ENCODE data around the gene RER1.

Gene RER1

DNA sequence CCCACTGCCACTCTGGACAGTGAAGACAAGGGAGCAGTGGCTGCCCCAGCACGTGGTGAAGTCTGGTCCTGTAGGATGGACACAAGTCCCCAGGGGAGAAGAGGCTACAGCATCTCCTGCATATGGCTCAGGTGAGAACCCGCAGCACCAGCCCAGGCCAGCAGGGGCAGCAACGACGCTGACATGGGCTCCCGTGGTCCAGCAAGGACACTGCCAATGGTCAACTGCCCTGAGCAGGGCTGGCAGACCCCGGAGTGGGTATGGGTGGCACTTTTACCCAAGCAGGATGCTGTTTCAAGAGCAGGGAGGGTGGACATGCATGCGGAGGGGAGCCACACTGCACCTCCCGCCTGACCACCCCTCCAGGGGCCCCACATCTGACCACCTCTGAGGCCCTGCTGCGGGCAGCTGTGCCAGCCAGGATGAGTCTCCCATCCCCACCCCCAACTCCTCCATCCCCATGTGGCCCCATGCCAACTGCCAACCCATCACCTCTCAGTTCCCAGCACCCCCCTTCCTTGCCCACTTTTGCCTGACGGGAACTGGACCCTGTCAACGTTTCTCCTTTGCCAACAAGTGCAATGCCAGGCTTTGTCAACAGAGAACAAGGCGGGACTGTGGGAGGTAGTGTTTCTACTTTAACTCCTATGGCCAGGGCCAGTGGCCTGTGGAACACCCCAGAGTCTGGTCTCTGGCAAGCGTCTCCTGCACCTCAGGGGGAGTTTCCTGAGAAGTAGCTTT, 8.8 kb upstream of the RER1 start:
- no peak overlapping the region for H3K4me3 ChIP-seq (ENCODE audit: low read length)
- TF ChIP-seq, protein P1, sequence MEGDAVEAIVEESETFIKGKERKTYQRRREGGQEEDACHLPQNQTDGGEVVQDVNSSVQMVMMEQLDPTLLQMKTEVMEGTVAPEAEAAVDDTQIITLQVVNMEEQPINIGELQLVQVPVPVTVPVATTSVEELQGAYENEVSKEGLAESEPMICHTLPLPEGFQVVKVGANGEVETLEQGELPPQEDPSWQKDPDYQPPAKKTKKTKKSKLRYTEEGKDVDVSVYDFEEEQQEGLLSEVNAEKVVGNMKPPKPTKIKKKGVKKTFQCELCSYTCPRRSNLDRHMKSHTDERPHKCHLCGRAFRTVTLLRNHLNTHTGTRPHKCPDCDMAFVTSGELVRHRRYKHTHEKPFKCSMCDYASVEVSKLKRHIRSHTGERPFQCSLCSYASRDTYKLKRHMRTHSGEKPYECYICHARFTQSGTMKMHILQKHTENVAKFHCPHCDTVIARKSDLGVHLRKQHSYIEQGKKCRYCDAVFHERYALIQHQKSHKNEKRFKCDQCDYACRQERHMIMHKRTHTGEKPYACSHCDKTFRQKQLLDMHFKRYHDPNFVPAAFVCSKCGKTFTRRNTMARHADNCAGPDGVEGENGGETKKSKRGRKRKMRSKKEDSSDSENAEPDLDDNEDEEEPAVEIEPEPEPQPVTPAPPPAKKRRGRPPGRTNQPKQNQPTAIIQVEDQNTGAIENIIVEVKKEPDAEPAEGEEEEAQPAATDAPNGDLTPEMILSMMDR (conservative IDR thresholded peaks at IDR 0.05; ENCODE audit: low read length) = peak; percentile 58
- peak; percentile 21 for DNase-seq (ENCODE audit: low read depth)

DNA sequence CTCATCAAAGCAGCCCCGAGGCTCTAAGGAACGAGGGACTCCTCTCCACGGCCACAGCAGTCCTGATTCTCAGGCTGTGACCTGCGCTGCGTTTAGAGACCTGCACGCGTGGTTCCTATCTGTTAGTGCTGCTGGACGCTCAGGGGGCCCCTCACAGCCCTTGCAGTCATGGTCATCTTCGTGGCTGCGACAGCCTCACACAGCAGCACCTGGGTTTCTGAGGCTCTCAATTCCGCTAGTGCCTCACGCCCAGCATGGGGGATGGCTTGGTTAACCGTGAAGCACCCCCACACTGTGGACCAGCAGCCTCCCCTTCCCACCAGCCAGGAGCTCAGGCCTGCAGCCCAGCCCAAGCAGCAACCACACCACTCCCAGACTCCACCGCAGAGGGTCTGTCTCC, 8.1 kb upstream of the RER1 start:
- H3K4me3 ChIP-seq (ENCODE audit: low read length) = no peak overlapping the region
- no peak for DNase-seq (ENCODE audit: low read depth)
- TF ChIP-seq, protein P1 (conservative IDR thresholded peaks at IDR 0.05; ENCODE audit: low read length) = no peak

DNA sequence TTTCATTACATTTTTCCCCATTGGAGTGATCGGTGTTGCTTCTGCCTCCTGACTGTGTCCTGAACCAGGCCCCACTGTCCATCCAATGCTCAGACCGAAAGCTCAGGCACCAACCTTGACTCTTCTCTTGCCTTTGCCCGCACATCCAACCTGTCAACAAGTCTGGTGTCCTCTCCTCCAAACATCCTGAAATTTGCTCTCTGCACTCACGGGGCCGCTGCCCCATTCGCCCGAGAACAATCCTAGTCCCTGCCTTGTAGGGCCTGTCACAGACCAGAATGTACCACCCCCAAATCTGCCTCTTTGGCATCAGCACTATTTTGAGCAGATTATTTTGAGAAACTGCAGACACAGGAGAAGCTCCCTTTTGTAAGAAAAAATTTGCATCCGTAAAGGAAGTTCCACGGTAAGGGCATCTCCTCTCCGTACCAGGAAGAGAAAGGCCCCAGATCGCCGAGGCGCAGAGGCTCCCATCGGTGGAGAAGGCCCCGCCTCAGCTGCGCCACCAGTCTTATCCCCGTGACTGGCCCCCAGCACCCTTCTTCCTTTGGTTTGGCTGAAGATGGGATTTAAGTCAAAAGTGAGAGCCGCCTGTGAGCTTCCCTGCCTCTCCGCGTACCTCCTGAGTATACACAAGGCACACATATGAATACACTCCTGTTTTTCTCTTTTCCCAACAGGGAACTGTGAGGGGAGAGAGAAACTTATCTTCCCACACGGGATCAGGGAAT, 7.3 kb upstream of the RER1 start:
- DNase-seq (ENCODE audit: low read depth) = no peak
- H3K4me3 ChIP-seq (ENCODE audit: low read length) = no peak overlapping the region
- TF ChIP-seq, protein P1 (conservative IDR thresholded peaks at IDR 0.05; ENCODE audit: low read length) = no peak

DNA sequence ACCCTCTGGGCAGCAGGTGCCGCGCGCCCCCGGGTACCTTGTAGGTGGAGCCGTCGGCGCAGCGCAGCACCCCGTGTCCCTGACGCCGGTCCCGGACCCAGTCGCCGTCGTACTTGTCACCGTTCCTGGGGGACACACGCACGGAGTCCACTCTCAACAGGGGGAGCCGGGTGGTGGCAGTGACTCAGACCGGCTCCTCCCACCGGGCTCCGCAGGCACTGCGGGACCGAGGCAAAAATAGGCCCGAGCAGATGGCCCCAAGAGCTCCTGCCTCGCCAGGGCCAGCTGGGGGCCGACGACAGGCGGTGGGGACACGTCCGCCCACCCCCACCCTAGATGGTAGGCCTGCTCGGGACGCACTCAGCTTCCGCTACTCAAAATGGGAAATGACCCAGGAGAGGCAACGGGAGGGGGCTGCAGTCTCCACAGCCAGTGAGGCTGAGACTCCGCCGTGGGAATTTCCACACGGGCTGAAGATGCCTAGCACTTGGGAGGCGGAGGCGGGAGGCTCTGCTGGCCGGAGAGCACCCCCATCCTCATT, 6.6 kb upstream of the RER1 start:
- TF ChIP-seq, protein P1 (conservative IDR thresholded peaks at IDR 0.05; ENCODE audit: low read length) = no peak

DNA sequence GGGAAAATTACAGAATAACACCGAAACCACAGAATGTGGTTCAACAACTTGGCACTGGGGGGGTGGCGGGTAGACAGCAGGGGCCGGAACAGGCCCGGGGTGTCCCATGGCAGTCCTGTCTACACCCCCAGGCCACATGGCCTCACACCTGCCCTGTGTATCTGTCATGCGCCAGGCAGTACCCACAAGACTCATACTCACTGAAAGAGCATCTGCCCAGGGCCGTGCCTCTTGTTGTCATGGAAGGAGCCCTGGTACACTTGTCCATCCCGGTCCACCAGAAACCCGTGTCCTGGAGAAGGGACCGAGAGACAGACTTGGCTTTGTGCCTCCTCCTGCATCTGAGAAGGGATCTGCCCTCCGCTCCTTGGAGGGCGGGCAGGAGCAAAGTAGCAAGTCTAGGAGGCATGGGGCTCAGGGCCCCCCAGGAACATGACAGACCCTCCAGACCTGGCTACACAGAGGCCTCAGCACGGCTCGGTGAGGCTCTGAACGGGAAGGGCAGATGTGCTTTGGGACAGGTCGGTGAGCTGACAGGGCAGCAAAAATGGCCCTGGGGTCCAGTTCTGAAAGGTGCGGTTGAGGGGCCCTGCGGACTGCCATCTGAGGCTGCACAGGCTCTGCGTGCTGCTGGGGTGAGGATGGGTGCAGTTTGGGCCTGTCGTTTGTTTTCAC, 5.9 kb upstream of the RER1 start:
- no peak for DNase-seq (ENCODE audit: low read depth)
- TF ChIP-seq, protein P1 (conservative IDR thresholded peaks at IDR 0.05; ENCODE audit: low read length) = no peak
- no peak overlapping the region for H3K4me3 ChIP-seq (ENCODE audit: low read length)

More for the DNA sequence above, 6.6 kb upstream of the RER1 start:
- DNase-seq (ENCODE audit: low read depth) = no peak
- H3K4me3 ChIP-seq (ENCODE audit: low read length) = no peak overlapping the region

DNA sequence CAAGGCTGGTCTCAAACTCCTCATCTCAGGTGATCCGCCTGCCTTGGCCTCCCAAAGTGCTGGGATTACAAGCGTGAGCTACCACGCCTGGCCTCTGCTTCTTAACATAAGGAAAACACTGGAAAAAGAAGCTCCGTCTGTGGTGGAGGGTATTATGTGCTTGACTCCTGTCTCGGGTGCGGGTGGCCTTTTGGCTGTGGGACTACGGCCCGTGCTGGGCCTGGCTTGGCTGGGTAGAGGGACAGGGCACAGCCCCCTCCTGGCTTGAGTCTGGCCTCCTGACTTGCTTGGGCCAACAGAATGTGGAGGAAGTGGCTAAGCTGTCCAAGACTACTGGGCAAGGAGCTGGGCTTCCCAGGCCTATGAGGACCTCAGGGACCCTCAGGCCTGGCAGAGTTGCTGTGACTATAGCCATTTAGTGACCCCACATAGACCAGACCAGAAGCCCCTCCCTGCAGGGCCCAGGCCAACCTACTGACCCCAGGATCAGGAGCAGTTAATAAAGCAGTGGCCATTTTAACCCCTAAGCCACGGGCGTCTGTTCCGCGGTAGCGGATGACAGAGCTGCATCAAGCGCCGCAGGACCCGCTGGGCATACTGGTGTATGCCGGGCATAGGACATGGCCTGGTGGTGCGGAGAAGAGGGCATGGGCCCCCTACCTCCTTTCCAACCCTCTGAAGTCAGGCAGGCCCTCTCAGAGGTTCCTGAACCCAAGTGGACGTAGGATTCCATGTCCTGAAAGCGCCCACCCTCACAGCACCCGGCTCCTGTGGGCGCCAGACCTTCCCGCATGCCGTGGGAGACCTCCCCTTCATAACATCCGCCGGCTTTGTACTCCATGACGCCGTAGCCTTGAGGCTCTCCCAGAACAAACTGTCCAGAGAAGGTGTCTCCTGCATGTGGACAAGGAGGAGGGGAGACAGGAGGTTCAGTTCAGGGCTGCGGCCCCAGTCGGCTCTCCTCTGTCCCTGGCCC, 4.7 kb upstream of the RER1 start:
- DNase-seq (ENCODE audit: low read depth) = no peak
- no peak overlapping the region for H3K4me3 ChIP-seq (ENCODE audit: low read length)
- TF ChIP-seq, protein P1 (conservative IDR thresholded peaks at IDR 0.05; ENCODE audit: low read length) = no peak
